Measurements from ENCODE around the gene DYNC1LI1.

DYNC1LI1 gene

DNA sequence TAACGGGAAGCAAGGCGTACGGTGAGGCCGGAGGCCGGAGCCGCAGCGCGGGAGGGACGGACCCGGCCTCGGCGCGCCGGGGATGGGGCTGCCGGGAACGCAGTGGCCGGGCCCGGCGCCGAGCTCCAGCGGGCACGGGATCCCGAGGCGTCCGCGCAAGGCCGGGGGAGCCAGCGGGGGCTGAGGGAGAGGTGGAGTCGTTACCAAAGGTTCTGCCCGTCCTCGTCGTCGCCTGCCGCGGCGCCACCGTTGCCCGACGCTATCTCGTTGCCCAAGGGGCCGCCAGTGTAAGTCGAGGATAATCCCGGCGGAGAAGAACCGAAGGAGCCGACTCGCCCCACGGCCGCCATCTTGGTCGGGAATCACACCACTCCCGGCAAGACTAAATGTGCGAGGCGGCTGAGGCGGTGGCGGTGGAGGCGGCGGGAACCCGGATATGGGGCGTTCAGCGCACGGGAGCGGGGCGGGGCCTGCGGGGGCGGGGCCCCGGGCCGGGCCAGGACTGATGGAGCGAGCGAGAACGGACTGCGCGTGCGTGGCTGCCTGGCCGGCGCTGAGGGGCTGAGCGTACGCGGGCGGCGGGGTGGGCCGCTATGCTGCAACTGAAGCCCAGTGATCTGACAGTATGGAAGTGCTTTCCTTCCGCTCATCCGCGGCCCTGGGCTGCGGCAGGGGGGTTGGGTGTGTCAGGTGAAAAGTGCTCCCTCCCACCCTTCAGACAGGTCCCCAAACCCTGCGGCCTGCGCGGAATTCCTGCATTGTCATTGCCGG, at the start of gene DYNC1LI1:
DYNC1LI1 (minus strand) TSS at position 438 of the 771 bp plus-strand sequence; CDS start at position 350, 88 bp downstream.
- DNase-seq (ENCODE audit: low read depth in 1 of 2, low spot score in 1 of 2), result peak; percentile 86 to 91

DNA sequence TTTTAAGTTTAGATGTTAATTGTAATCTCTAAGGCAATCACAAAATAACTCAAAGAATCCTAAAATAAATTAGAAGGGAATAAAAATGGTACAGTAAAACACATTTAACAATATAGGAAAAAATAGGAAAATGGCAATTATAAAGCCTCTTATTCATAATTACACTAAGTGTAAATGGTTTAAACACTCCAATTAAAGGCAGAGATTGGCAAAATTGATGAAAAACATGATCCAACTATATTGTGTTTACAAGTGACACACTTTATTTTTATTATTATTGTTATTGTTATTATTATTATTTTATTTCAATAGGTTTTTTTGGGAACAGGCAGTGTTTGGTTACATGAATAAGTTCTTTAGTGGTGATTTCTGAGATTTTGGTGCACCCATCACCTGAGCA, 48.7 kb upstream of the DYNC1LI1 start:
- DNase-seq (ENCODE audit: low read depth in 1 of 2, low spot score in 1 of 2), result no peak

DNA sequence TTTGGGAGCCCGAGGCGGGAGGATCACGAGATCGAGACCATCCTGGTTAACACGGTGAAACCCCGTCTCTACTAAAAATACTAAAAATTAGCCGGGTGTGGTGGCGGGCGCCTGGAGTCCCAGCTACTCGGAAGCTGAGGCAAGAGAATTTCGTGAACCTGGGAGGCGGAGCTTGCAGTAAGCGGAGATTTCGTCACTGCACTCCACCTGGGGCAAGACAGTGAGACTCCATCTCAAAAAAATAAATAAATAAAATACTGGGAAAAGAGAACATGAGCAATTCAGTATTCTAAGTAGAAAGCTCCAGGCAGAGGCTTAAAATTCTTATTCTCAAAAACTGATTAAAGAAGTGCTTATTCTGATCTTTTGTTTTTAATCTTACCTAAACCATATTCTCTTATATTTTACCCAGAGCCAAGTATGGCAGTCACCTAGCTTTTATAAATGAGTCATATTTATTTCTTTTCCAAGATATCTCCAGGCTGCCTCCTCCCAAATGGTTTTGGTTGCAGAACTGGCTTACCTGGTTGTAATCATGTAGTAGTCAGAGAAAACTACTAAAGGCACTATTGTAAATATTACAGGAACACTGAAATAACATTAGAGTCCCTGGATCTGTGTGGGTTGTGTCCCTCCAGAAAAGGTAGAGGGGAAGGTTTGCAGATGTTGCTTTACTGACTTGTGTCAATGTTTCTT, 45.8 kb upstream of the DYNC1LI1 start:
- no peak for DNase-seq (ENCODE audit: low read depth in 1 of 2, low spot score in 1 of 2)

DNA sequence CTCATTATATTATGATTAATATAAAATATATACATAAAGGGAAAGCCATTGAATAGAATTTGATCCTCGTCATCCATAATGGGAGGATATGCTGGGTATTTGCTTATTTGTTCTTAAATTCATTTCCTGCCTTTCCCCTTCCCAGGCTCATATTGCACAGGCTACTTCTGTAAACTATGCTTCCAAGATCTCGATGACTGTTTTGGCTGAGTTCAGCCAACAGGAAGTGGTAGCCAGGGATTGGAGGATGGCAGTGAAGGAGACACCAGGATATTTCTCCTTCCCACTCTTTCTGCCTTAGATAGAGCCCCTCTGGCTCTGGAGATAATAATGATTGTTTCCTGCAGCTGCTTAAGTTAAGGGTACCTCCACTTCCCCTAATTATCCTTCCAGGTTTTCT, 44.3 kb upstream of the DYNC1LI1 start:
- DNase-seq (ENCODE audit: low read depth in 1 of 2, low spot score in 1 of 2), result no peak

DNA sequence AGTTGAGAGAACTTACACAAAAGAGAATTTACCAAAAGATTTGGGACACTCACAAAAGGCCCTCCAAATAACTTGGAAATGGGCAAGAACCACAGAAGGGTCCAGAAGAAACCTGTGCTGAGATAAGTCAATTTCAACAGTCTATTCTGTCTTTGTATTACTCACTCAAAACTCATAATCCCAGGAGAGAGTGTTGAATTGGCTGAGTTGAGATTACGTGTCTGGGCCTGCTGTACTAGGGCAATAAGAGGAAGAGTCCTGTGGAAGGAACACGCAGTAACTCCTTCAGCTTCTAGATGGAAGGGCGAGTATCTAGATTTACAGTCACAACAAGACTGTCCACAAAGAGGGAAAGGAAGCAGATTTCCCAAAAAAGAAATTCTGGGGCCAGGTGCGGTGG, 42.5 kb upstream of the DYNC1LI1 start:
- no peak for DNase-seq (ENCODE audit: low read depth in 1 of 2, low spot score in 1 of 2)

DNA sequence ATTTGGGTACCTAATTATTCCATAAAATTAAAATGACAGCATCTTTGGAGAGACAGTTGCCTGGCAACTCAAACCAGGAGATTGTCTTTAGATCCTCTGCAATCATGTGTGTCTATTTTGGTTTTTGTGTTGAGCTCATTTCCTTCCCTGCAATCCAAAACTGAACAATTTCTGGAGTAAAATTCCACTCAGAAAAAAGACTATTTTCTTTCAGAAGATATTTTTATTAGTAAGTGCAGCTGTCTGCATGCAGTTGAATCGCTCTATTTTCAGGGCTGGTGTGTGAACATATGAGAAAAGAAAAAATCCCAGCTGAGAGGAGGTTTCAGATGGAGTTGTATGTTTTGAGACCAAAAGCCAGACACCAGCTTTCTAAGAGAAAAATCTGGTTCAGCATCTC, 41.9 kb upstream of the DYNC1LI1 start:
- DNase-seq (ENCODE audit: low read depth in 1 of 2, low spot score in 1 of 2), result no peak

DNA sequence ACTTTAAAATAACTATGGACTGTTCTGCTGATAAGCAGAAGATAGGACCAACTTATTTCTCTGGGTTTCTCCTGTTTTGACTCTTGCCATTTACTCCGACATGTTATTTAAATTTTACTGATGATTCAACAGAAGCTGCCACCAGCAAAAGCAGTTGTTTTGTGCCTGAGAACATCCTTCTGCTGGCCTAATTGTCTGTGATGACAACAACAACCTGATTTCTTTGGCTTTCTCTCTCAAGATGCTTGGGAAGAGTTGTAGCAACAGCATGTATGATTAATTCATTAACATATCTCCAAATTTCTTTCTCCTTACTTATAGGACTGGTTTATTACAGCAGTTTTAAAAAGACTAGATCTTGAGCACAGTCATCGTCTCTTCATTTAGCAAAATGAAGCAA, 36.9 kb upstream of the DYNC1LI1 start:
- DNase-seq (ENCODE audit: low read depth in 1 of 2, low spot score in 1 of 2), result no peak

DNA sequence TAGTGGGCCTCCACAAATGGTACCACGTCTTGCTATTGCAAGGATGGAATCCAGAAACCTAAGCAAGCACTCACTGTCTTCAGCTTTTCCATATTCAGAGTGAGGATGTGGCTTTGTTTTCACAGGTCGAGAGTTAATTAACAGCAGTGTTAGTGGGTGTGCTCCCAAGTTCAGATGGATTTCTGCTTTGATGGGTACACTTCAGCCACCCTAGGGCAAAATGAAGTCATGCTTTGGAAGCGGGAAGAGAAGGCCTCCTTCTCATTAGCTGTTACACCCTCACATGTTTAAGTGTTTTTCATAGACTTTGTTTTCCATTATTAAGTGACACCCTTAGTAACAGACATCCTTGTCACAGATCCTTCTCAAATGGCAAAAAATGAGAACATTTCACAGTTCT, 36.3 kb upstream of the DYNC1LI1 start:
- no peak for DNase-seq (ENCODE audit: low read depth in 1 of 2, low spot score in 1 of 2)

DNA sequence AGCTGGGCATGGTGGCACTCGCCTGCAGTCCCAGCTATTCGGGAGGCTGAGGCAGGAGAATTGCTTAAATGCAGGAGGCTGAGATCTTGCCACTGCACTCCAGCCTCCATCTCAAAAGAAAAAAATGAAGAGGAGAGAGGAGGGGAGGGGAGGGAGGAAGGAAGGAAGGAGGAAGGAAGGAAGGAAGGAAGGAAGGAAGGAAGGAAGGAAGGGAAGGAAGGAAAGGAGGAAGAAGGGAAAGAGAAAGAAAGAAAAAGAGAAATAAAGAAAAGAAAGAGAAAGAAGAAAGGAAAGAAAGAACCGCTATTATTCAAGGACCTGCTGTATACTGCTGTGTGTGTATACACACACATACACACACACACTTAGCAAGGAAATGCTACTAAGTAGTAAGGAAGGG, 35.6 kb upstream of the DYNC1LI1 start:
- no peak for DNase-seq (ENCODE audit: low read depth in 1 of 2, low spot score in 1 of 2)

DNA sequence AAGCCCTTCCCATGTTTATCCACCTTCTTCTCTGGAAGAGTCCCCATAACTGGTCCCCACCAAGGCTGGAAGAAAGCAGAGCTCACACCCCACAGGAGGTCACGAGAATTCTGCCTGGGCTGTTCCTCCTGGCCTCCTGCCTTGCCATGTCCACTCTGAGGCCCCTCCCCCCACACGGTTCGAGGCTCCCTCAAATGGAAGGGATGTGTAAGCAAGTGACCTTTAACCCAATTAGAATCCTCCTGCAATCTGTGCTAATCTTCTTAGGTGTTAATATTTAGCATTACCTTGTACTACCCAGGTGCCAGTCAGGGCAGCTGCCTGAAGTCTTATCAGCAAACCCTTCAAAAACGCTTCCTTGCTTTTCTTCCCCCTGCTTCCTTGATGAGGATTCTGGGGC, 32.4 kb upstream of the DYNC1LI1 start:
- DNase-seq (ENCODE audit: low read depth in 1 of 2, low spot score in 1 of 2), result no peak

DNA sequence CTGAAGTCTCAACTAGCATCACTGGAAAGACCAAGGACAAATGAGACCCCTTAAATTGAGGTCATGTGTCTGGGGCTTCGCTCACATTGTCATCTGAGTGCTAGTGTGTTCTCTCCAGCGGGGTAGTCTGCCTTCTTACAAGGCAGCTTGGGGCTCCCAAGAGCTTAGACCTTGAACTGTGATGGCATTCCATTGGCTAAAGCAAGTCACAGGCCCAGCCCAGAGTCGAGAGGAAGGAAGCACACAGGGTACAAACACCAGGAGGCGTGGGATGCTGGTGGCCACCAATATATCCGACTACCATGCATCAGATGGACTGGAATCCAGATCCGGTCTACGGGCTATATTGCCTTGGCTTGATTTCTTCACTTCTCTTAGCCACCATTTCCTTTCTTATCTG, 31.5 kb upstream of the DYNC1LI1 start:
- no peak for DNase-seq (ENCODE audit: low read depth in 1 of 2, low spot score in 1 of 2)

DNA sequence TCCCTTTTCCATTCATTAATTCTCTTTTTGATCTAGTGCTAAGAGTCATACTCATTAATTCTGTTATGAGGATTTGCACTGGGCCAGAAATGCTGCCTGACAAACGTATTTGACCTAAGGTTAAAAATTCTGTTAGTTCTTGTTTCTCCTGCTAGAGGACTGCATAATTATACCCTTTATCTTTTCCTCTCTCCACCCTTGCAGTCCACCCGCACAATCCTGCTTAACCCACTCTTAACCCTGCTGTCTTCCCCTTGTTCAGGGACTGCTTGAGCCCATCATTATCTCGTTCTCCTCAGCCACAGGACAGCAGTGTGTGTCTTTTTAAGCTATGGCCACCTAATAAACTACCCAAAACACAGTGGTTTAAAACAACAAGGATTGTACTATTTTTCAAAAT, 31.1 kb upstream of the DYNC1LI1 start:
- no peak for DNase-seq (ENCODE audit: low read depth in 1 of 2, low spot score in 1 of 2)

DNA sequence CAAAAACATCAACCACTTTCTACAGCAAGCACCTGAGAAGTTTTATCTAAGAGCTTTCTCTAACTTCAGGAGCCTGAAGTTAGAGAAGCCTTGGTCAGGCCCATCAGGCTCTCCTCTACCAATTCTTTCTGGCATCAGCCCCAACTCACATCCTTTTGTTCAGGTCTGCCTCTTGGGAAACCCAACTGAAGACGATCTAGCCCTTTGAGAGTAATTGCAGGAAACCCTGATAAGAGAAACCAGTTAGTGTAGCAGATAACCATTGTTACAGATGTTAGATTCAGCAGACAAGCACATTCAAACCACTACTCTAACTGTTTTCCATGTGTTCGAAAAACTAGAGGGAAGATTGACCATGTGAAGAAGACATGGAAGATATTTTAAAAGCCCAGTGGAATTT, 27.0 kb upstream of the DYNC1LI1 start:
- DNase-seq (ENCODE audit: low read depth in 1 of 2, low spot score in 1 of 2), result no peak

DNA sequence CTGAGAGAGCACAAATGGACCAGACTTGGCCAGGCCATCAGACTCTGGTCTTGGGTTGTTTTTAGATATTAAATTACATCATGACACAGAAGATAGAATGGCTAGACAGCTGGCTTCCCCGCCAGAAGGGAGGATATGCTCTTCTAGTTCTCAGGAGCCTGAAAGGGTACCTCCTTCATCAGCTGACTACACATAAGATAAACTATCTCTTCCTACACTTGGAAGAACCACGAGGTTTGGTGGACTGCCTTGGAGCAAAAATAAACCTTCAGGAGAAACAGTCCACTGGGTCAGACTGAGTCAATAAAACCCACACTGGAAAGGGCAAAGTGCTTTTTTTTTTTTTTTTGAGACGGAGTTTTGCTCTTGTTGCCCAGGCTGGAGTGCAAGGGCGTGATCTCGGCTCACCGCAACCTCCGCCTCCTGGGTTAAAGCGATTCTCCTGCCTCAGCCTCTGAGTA, 26.3 kb upstream of the DYNC1LI1 start:
- no peak for DNase-seq (ENCODE audit: low read depth in 1 of 2, low spot score in 1 of 2)

DNA sequence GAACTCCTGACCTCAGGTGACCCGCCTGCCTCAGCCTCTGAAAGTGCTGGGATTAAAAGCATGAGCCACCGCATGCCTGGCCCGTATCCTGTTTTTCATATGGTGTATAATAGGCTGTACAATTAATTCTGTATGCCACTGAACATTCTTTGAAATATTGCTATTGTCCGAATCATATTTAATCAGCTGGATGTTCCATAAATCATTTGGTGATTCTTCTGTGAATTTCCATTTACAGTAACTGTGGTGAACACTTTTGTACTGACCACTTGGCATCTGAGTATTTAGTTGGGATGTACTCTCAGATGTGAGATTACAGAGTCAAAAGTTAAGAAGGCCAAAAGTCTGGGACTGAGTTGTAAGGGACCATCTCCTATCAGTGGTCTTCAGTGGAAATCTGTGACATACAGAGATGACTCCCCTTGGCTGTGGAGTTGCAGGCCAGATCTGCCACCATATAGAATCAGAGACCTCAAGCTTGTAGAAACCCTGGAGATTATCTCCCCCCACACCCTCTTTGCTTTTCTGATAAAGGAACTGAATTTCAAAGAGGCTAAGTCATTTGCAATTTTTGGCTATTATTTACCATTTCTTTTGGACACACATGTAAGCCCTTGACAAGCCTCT, 25.7 kb upstream of the DYNC1LI1 start:
- DNase-seq (ENCODE audit: low read depth in 1 of 2, low spot score in 1 of 2), result no peak

DNA sequence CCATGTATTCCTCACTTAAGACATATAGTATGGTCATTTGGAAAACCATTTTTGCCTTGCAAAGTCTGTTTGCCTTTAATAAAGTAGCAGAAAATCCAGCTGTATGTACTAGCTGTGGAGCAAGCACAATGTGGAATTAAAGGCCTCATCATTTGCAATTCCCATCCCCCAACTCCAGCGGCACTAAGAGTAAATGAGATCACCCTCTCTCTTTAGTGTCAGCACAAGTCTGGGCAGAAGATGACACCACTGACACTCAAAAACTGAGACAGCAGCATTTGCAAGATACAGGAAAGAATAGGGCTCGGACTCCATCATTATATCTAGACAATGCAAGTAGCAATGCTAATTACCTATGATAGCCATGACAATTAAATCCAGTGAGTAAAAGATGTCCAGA, 24.7 kb upstream of the DYNC1LI1 start:
- DNase-seq (ENCODE audit: low read depth in 1 of 2, low spot score in 1 of 2), result no peak

DNA sequence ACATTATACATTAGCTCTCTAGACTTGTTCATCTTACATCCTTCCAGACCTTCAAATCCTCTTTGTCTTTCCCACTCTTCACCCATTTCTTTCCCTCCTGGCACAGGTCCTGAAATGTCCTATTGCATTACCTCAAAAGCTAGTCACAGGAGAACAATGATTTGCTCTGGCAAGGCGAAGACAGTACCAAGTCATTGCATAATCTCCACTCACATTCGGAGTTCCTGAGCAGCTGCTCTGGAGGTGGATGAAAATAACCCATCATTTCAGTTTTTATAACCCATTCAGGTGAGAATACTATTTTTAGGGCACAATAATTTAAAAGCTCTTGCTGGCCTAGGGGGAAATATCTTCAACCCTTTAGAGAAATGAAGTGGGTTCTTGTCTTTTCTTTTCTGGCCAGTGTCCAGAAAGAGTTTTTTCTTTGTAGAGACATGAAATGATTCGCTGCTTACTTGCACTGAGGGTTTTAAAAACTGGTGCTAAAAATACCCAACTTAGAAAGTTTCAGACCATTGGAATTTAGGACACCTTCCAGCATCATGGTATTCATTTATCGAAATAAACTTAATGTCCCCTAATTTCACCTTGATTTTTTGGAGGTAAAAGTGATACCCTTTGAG, 23.4 kb upstream of the DYNC1LI1 start:
- DNase-seq (ENCODE audit: low read depth in 1 of 2, low spot score in 1 of 2), result no peak

DNA sequence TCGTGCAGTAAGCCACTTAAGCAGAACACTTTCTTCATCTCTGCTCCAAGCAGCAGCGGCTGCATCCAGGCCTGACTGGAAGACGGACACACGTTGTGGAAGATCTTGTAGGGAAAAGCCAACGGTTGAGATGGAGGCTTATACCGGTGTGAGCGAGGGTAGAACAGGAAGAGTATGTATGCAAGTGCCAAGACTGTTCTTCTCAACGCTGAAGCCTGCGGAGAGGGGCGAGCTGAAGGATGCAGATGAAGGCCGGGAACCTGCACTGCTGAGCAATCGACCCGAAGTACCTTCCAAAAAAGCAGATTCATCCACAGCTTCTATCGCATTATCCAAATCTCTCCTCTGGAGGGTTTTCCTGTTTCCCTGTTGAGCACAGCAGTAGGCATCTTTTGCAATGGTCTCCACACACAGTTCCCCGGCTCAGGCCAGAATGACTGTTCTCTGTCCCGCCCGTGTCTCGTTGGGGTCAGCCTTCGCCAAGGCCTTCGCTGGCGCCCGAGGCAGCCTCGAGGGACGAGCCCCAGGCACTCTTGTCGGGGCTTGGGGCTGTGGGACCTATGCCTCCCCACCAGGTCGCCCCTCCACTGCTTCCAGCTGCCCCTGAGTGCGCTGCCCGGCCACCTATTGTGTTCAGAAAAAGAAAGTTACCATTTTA, 22.2 kb upstream of the DYNC1LI1 start:
- DNase-seq (ENCODE audit: low read depth in 1 of 2, low spot score in 1 of 2), result no peak

DNA sequence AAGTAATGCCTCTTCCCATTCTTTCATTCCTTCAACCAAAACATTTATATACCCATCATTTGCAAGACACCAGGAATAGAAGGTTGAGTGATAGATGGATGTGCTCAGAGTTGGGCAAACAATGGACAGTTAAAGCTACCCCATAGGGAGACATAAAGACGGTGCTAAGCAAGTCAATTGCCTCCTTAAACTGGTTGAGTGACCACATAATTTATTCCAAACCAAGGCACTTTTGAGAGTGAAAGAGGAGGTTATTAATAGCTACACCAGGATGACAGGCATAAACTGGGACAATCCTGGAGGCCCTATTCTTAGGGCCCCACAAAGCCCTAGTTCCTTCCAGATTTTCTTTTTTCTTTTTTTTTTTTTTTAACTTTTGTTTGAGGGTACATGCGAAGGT, 21.4 kb upstream of the DYNC1LI1 start:
- DNase-seq (ENCODE audit: low read depth in 1 of 2, low spot score in 1 of 2), result no peak

DNA sequence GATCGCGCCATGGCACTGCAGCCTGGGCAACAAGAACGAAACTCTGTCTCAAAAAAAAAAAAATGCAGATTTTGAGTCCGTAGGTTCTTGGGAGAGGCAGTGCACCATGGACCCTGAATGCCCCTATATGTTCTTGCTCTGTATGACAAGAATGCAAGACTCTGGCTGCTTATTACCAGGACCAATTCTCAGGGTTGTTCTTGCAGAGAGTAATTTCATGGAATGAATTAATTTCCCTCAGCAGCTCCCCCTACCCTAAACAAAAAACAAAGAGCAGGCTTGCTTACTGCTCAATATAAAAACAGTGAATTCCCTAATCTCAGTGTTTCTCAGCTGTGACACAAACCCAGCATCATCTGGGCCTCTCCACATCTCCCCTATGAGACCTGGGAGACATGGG, 20.5 kb upstream of the DYNC1LI1 start:
- DNase-seq (ENCODE audit: low read depth in 1 of 2, low spot score in 1 of 2), result no peak

DNA sequence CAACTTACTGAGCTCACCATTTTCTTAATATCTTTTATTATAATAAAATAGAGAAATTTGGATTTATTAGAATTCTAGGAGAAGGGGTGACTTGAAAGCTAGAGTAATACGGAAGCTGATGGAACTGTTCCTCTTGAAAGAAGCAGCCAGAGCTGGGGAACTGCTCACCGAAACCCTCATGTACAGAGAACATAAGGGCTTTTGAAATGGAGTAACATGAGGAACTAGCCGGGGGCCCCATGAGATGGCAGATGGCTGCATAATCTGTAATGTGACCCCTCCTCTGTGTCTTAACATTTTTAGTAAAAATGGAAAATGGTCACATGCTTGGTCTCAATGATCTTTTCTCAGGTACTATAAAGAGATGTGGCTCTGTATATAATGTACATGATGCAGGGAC, 15.7 kb upstream of the DYNC1LI1 start:
- DNase-seq (ENCODE audit: low read depth in 1 of 2, low spot score in 1 of 2), result no peak

Measured in activated CD4-positive, alpha-beta T cell treated with anti-CD3 and anti-CD28 coated beads, Interleukin-2, amount 50 U/mL, for 24 hours (primary cell).